Measurements from ENCODE around the gene ATP4B. TPM values are rescaled to one million over a fixed set of nuclear protein-coding genes. Genes with fewer than 3 reads are reported as not detected.

ATP4B gene
- total RNA-seq, 1 donor from 2014 or later: not detected

DNA sequence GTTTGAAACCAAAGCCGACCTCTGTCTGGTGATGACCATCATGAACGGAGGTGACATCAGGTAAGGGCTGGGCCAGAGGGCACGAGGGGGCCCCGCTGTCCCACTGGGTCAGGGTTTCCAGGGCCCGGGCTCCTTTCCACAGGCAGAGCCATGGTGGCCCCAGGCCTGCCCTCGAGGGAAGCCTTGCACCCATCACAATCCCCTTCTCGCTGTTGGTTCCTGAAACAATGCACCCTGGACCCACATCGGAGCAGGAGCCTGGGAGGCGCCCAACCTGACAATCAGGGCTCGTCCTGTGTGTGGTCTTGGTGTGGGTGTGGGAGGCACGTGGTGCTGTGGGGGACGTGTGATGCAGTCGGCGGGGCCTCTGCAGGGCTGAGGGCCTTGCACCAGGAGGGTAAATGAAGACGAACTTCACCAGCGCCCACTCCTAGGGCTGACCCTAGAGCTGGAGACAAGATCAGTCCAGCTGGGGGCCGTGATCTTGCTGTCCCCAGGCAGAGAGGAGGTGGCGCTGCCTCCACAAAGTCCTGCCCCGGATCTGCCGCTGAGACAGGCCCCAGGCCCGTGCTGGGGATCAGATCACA lies 11.8 kb upstream of the ATP4B start:
- TF ChIP-seq, protein P1, sequence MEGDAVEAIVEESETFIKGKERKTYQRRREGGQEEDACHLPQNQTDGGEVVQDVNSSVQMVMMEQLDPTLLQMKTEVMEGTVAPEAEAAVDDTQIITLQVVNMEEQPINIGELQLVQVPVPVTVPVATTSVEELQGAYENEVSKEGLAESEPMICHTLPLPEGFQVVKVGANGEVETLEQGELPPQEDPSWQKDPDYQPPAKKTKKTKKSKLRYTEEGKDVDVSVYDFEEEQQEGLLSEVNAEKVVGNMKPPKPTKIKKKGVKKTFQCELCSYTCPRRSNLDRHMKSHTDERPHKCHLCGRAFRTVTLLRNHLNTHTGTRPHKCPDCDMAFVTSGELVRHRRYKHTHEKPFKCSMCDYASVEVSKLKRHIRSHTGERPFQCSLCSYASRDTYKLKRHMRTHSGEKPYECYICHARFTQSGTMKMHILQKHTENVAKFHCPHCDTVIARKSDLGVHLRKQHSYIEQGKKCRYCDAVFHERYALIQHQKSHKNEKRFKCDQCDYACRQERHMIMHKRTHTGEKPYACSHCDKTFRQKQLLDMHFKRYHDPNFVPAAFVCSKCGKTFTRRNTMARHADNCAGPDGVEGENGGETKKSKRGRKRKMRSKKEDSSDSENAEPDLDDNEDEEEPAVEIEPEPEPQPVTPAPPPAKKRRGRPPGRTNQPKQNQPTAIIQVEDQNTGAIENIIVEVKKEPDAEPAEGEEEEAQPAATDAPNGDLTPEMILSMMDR (IDR thresholded peaks at IDR 0.05; ENCODE audit: partially characterized antibody, unreplicated experiment): no peak
- Mint-ChIP-seq H3K9me3 (ENCODE audit: unreplicated experiment) (peaks cover 9% of the 10 kb centered on the region), H3K4me1 (ENCODE audit: low read depth, unreplicated experiment) (peaks cover 3% of the 10 kb centered on the region), H3K27me3 (ENCODE audit: unreplicated experiment) (peaks cover 15% of the 10 kb centered on the region), H3K27ac (ENCODE audit: unreplicated experiment) (no peak overlapping the region), H3K36me3 (ENCODE audit: unreplicated experiment) (peaks cover 6% of the 10 kb centered on the region), H3K4me3 (ENCODE audit: unreplicated experiment) (no peak overlapping the region)
- DNase-seq: peak; percentile 6

DNA sequence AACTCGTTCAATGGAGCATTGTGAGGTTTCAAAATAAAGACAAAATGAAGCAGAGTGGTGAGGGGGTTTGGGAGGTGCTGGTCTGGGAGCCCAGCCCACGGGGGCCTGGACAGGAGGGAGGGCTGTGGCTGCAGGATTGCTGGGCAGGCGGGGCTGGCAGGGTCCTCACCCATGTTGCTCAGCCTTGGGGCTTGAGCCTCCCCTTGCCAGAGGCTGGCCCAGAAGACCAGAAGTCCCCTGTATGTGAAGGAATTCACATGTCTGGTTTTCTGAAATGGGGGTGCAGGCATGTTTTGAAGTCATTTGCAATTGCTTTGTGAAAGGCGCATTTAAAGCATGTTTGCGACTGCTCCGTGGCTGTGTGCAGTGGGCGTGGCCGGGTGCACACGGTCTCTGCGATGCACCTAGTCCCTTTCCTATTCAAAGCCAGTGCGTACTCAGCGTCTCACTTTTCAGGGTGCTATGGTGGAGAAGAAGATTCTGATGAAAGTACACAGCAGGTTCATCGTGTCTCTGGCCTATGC lies 11.3 kb upstream of the ATP4B start:
- TF ChIP-seq, protein P1 (IDR thresholded peaks at IDR 0.05; ENCODE audit: partially characterized antibody, unreplicated experiment): no peak
- peaks cover 6% of the 10 kb centered on the region for H3K36me3 Mint-ChIP-seq (ENCODE audit: unreplicated experiment)
- peaks cover 15% of the 10 kb centered on the region for H3K27me3 Mint-ChIP-seq (ENCODE audit: unreplicated experiment)
- H3K27ac Mint-ChIP-seq (ENCODE audit: unreplicated experiment): no peak overlapping the region
- DNase-seq: peak; percentile 10
- peaks cover 9% of the 10 kb centered on the region for H3K9me3 Mint-ChIP-seq (ENCODE audit: unreplicated experiment)
- peaks cover 3% of the 10 kb centered on the region for H3K4me1 Mint-ChIP-seq (ENCODE audit: low read depth, unreplicated experiment)
- H3K4me3 Mint-ChIP-seq (ENCODE audit: unreplicated experiment): no peak overlapping the region

DNA sequence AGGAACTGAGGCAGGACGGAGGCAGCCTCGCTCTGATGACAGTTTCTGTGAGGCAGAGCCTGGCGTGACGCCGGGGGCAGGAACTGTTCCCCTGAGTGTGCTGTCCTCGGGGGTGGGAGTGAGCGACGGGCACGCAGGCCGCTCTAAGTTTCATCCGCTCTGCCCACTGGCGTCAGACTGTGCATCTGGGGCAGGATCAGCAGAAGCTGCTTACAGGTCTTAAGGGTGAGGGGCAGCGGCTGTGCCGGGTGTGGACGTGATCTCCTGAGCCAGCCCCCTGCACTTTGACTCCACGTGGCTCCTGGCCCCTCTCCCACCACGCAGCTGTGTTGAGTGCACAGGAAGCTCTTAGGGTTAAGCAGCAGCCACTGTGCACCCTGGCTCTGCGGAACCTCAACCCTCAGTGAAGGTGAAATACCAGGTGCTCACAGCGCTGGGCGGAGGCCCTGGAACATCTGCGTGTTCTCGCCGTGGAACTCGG lies 10.5 kb upstream of the ATP4B start:
- peak; percentile 15 for DNase-seq
- Mint-ChIP-seq H3K4me3 (ENCODE audit: unreplicated experiment) (no peak overlapping the region), H3K27me3 (ENCODE audit: unreplicated experiment) (peaks cover 17% of the 10 kb centered on the region), H3K36me3 (ENCODE audit: unreplicated experiment) (peaks cover 6% of the 10 kb centered on the region), H3K9me3 (ENCODE audit: unreplicated experiment) (peaks cover 9% of the 10 kb centered on the region), H3K4me1 (ENCODE audit: low read depth, unreplicated experiment) (peaks cover 3% of the 10 kb centered on the region), H3K27ac (ENCODE audit: unreplicated experiment) (no peak overlapping the region)
- TF ChIP-seq, protein P1 (IDR thresholded peaks at IDR 0.05; ENCODE audit: partially characterized antibody, unreplicated experiment): no peak

DNA sequence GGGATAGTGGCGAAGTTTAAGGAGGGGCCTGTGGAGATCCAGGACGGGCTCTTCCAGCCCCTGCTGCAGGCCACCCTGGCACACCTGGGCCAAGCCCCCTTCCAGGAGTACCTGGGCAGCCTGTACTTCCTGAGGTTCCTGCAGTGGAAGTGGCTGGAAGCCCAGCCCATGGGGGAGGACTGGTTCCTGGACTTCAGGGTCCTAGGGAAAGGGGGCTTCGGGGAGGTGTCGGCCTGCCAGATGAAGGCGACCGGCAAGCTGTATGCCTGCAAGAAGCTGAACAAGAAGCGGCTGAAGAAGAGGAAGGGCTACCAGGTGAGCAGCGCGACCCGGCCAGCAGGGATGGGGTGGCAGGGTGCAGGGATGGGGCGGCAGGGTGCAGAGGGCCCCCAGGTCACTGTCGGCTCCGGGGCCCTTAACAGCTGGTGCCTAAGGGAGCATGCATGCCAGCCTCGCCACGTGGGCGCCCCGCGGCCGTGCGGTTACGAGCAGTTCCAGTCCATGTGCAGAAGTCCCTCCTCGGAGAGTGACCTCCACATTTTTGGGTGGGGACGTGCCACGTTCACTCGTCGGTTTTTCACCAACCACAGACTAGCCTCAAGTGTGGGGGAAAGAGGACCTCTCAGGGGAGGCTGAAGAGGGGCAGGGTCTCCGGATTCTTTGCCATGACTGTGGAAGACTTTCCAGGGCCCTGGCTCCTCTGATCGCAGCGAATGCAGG lies 9.9 kb upstream of the ATP4B start:
- peaks cover 6% of the 10 kb centered on the region for H3K36me3 Mint-ChIP-seq (ENCODE audit: unreplicated experiment)
- H3K27ac Mint-ChIP-seq (ENCODE audit: unreplicated experiment): no peak overlapping the region
- TF ChIP-seq, protein P1 (IDR thresholded peaks at IDR 0.05; ENCODE audit: partially characterized antibody, unreplicated experiment): no peak

More for the DNA sequence above, 9.9 kb upstream of the ATP4B start:
- H3K4me3 Mint-ChIP-seq (ENCODE audit: unreplicated experiment): no peak overlapping the region
- H3K9me3 Mint-ChIP-seq (ENCODE audit: unreplicated experiment): peaks cover 9% of the 10 kb centered on the region
- DNase-seq: peak; percentile 10
- H3K4me1 Mint-ChIP-seq (ENCODE audit: low read depth, unreplicated experiment): peaks cover 3% of the 10 kb centered on the region
- peaks cover 17% of the 10 kb centered on the region for H3K27me3 Mint-ChIP-seq (ENCODE audit: unreplicated experiment)

All from glutamatergic neuron (in vitro differentiated cells).